A549 (cell line): Measurements from ENCODE around the gene NR4A1.

Source experiments
- BHLHE40 ChIP-seq: IDR thresholded peaks from 2 replicates; pipeline ENCODE4 v1.6.1; 2012; ENCODE audit warnings: low read depth, low read length, inconsistent platforms
- CTCF ChIP-seq: fragments of >200 bp; sonication (Bioruptor Twin); formaldehyde crosslinking; IDR thresholded peaks from 3 replicates; pipeline ENCODE4 v1.5.1; 2016
- EHMT2 ChIP-seq: fragments of 200-600 bp; sonication (generic); IDR thresholded peaks from 2 replicates; pipeline ENCODE4 v1.6.1; 2016; ENCODE audit warnings: antibody characterized with exemption, low read depth, mild to moderate bottlenecking, moderate library complexity
- HOXA7 ChIP-seq: fragments of 250-450 bp; sonication (Bioruptor Pico); IDR thresholded peaks from 2 replicates; pipeline ENCODE4 v1.5.0; 2020; ENCODE audit warnings: mild to moderate bottlenecking, moderate library complexity
- JUN ChIP-seq, 2 experiments: fragments of >200 bp; sonication (Bioruptor Twin); formaldehyde crosslinking; IDR thresholded peaks; 2 replicates in 1 of 2; 3 replicates in 1 of 2; pipeline ENCODE4 v1.6.1; 2016 to 2017
- NFE2L2 ChIP-seq: fragments of 150-350 bp; conservative IDR thresholded peaks from 2 replicates; pipeline ENCODE4 v1.6.1; 2014; ENCODE audit warnings: low read length
- NR3C1 ChIP-seq: fragments of >200 bp; sonication (Bioruptor Twin); formaldehyde crosslinking; IDR thresholded peaks from 3 replicates; pipeline ENCODE4 v1.6.1; 2017
- PBX3 ChIP-seq: IDR thresholded peaks from 2 replicates; pipeline ENCODE4 v1.6.1; 2012
- POLR2A ChIP-seq: IDR thresholded peaks from 2 replicates; pipeline ENCODE4 v1.6.1; 2012; ENCODE audit warnings: mild to moderate bottlenecking, low read length
- RARB ChIP-seq: fragments of 250-450 bp; sonication (Bioruptor Pico); IDR thresholded peaks from 2 replicates; pipeline ENCODE4 v1.8.0; 2021; ENCODE audit warnings: mild to moderate bottlenecking, moderate library complexity
- USF2 ChIP-seq: fragments of 450-650 bp; IDR thresholded peaks from 2 replicates; pipeline ENCODE4 v1.6.1; 2014; ENCODE audit warnings: antibody characterized with exemption
- ZSCAN20 ChIP-seq: fragments of 250-450 bp; sonication (Bioruptor Pico); IDR thresholded peaks from 2 replicates; pipeline ENCODE4 v1.8.0; 2022; ENCODE audit warnings: mild to moderate bottlenecking, moderate library complexity

- TF ChIP-seq CTCF (no peak), USF2 (no peak), JUN (IDR thresholded peaks at IDR 0.05) (no peak), EHMT2 (no peak), ZSCAN20 (CRISPR knock-in tag) (no peak), NR3C1 (no peak), HOXA7 (CRISPR knock-in tag) (no peak), RARB (CRISPR knock-in tag) (no peak), NFE2L2 (no peak), PBX3 (no peak), POLR2A (no peak), BHLHE40 (no peak)
Observed at GRCh38 chr12:52091061-52091460, 39.8 kb downstream of the NR4A1 start.
